Upper lobe of left lung (tissue), 6 donors: ENCODE results near the gene KLF17. TPM values are rescaled to one million over a fixed set of nuclear protein-coding genes. Genes with fewer than 3 reads are reported as not detected.
"Not testable (repeated sequence)": the region's sequence is repeated elsewhere in the genome, so short reads cannot be mapped to it uniquely, and the experiment has no call there.

Experiments used
- ATAC-seq, 2 donors: fragments of 200-7000 bp; cut with Tn5 transposase; one replicate each; pipeline ENCODE4 v1.9.1; 2022; ENCODE audit warnings: mild to moderate bottlenecking in 2 of 2, moderate library complexity in 2 of 2; ENCODE audit not compliant: low FRiP score in 2 of 2
- DNase-seq, 2 donors: peaks; one replicate each; pipeline ENCODE4 v3.0.0-alpha.2; 2019 to 2020
- H3K27ac ChIP-seq, 4 donors: fragments of 200-600 bp; sonication (generic); one replicate each; pipeline ENCODE4 v1.5.1; 2016 to 2019
- H3K27me3 ChIP-seq, 4 donors: fragments of 200-600 bp; sonication (generic); one replicate each; pipeline ENCODE4 v1.5.1; 2017 to 2019
- H3K36me3 ChIP-seq, 4 donors: fragments of 200-600 bp; sonication (generic); one replicate each; pipeline ENCODE4 v1.5.1; 2016 to 2019
- H3K4me1 ChIP-seq, 4 donors: fragments of 200-600 bp; sonication (generic); one replicate each; pipeline ENCODE4 v1.5.1; 2018 to 2019
- H3K4me3 ChIP-seq, 4 donors: fragments of 200-600 bp; sonication (generic); one replicate each; pipeline ENCODE4 v1.5.1; 2017 to 2019; ENCODE audit warnings: mild to moderate bottlenecking in 2 of 4, moderate library complexity in 1 of 4
- H3K9me3 ChIP-seq, 4 donors: fragments of 200-600 bp; sonication (generic); one replicate each; pipeline ENCODE4 v1.5.1; 2018 to 2019
- EP300 ChIP-seq, 4 donors: sonication (generic); formaldehyde crosslinking; IDR thresholded peaks; one replicate each; pipeline ENCODE4 v1.5.1; 2017; ENCODE audit warnings: antibody characterized with exemption in 4 of 4, control low read depth in 2 of 4
- POLR2A ChIP-seq, 4 donors: fragments of 450-650 bp; IDR thresholded peaks; one replicate each; pipeline ENCODE4 v1.5.1; 2016 to 2017; ENCODE audit warnings: antibody characterized with exemption in 4 of 4, mild to moderate bottlenecking in 2 of 4
- POLR2AphosphoS5 ChIP-seq, 2 donors: sonication (generic); formaldehyde crosslinking; IDR thresholded peaks; one replicate each; pipeline ENCODE4 v1.5.1; 2017; ENCODE audit warnings: antibody characterized with exemption in 2 of 2
- WGBS, 2 donors: methylation state at CpG; one replicate each; pipeline ENCODE4 v1.1.5; 2017 to 2018; 5-methylcytosine and 5-hydroxymethylcytosine counted together
- total RNA-seq, 6 donors: library from RNA; depleted of rRNA in 4 of 6; stranded (reverse); fragments of >200 nt in 4 of 6; gene quantifications; one replicate each; pipeline versions ENCODE4 v1.1.0 to v1.2.1, GENCODE V29; 2016 to 2021
- TF ChIP-seq, protein P1 (sequence below), 6 experiments: fragments of 450-650 bp in 4 of 6; fragments of 200-600 bp in 2 of 6; sonication (generic) in 2 of 6; IDR thresholded peaks; one replicate each; pipeline ENCODE4 v1.5.1; 2016 to 2019; ENCODE audit warnings: antibody characterized with exemption in 6 of 6
- donor health status: DM: no; HTN: no; CAD: no; lungs with moderate emphysema.
- donor health status: DM: no; HTN: yes; CAD: no; lungs with severe emphysema.

The KLF17 gene
- total RNA-seq, 6 donors from 2014 or later = 0.11 to 0.39 (median 0.33) TPM; not detected in 1

DNA sequence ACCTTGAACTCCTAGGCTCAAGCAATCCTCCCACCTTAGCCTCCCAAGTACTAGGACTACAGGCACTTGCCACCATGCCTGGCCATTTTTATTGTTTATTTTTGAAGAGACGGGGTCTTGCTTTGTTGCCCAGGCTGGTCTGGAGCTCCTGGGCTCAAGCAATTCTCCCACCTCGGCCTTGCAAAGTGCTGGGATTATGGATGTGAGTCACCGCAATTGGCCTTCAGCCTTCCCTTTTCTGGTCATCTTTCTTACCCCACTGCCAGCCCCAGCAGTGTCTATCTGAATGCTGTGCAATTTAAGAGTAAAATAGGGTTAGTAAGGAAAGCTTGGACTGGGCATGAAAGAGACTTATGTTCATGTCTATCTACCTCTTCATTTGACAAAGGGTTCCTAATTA, 6.1 kb upstream of the KLF17 start:
- ATAC-seq (no peak), DNase-seq (no peak)
- no peak overlapping the region for H3K4me3 ChIP-seq
- H3K27ac ChIP-seq = no peak overlapping the region
- WGBS, 2 donors = 80 to 98% methylated on average over 3 of the region's 3 CpGs
- no peaks in the 10 kb centered on the region for H3K9me3 ChIP-seq
- H3K27me3 ChIP-seq = no peaks in the 10 kb centered on the region
- no peaks in the 10 kb centered on the region for H3K36me3 ChIP-seq
- TF ChIP-seq POLR2A (IDR thresholded peaks at IDR 0.05) (no peak), EP300 (IDR thresholded peaks at IDR 0.05) (no peak), POLR2AphosphoS5 (IDR thresholded peaks at IDR 0.05) (no peak)
- no peaks in the 10 kb centered on the region for H3K4me1 ChIP-seq

DNA sequence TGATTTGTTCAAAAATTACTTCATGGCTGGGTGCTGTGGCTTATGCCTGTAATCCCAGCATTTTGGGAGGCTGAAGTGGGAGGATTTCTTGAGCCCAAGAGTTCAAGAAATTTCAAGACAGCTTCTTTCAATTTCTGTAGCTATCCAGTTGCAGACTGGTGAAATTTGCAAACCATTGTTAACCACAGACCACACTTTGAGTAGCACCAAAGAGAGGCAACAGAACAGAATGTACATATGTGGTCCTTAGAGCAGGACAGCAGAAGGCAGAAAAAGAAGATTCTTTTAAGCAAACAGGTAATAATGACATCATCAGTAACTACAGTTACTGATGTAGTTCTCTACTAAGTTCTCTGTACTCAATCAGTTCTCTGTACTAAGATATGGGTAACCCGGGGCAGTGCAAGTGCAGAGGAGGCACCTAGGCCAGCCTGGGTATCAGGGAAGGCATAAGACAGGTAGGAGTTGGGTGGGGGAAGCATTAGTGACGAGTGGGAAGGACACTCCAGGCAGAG, 5.5 kb upstream of the KLF17 start:
- no peaks in the 10 kb centered on the region for H3K9me3 ChIP-seq
- ATAC-seq (peak in 1 of 2 donors; percentile 26), DNase-seq (no peak)
- H3K36me3 ChIP-seq = no peaks in the 10 kb centered on the region
- TF ChIP-seq POLR2A (IDR thresholded peaks at IDR 0.05) (no peak), EP300 (IDR thresholded peaks at IDR 0.05) (no peak), POLR2AphosphoS5 (IDR thresholded peaks at IDR 0.05) (no peak)
- TF ChIP-seq, protein P1, sequence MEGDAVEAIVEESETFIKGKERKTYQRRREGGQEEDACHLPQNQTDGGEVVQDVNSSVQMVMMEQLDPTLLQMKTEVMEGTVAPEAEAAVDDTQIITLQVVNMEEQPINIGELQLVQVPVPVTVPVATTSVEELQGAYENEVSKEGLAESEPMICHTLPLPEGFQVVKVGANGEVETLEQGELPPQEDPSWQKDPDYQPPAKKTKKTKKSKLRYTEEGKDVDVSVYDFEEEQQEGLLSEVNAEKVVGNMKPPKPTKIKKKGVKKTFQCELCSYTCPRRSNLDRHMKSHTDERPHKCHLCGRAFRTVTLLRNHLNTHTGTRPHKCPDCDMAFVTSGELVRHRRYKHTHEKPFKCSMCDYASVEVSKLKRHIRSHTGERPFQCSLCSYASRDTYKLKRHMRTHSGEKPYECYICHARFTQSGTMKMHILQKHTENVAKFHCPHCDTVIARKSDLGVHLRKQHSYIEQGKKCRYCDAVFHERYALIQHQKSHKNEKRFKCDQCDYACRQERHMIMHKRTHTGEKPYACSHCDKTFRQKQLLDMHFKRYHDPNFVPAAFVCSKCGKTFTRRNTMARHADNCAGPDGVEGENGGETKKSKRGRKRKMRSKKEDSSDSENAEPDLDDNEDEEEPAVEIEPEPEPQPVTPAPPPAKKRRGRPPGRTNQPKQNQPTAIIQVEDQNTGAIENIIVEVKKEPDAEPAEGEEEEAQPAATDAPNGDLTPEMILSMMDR (IDR thresholded peaks at IDR 0.05) = no peak
- H3K4me3 ChIP-seq = no peak overlapping the region
- H3K27ac ChIP-seq = no peak overlapping the region
- no peaks in the 10 kb centered on the region for H3K4me1 ChIP-seq
- 69 to 70% methylated on average over 2 of the region's 2 CpGs for WGBS, 2 donors
- no peaks in the 10 kb centered on the region for H3K27me3 ChIP-seq

DNA sequence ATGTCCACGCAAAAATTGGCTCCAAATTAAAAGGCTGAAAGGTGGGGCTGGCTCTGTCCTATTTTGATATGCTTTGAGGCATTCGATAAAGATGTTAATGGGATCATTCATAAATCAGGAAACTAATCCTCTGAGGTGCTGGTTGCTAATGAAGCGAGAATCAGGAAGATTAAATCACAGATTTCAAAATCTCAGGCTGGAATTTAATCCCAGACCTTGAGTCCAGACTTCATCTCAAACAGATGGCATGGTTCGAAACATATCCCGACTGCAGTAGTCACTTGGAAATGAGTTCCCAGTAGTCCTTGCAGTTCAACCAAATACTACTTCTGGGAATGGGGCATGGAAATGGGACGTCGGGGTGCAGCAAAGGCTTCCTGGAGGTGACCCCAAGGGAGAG, 4.5 kb upstream of the KLF17 start:
- WGBS, 2 donors = 84 to 90% methylated on average over 7 of the region's 7 CpGs
- ATAC-seq (no peak), DNase-seq (no peak)
- Histone ChIP-seq H3K27ac (no peak overlapping the region), H3K36me3 (no peaks in the 10 kb centered on the region), H3K4me3 (no peak overlapping the region), H3K27me3 (no peaks in the 10 kb centered on the region), H3K9me3 (no peaks in the 10 kb centered on the region), H3K4me1 (no peaks in the 10 kb centered on the region)
- no peak for TF ChIP-seq EP300 (IDR thresholded peaks at IDR 0.05)
- TF ChIP-seq POLR2AphosphoS5 (IDR thresholded peaks at IDR 0.05) = no peak
- TF ChIP-seq, protein P1 (IDR thresholded peaks at IDR 0.05) = no peak
- no peak for TF ChIP-seq POLR2A (IDR thresholded peaks at IDR 0.05)

DNA sequence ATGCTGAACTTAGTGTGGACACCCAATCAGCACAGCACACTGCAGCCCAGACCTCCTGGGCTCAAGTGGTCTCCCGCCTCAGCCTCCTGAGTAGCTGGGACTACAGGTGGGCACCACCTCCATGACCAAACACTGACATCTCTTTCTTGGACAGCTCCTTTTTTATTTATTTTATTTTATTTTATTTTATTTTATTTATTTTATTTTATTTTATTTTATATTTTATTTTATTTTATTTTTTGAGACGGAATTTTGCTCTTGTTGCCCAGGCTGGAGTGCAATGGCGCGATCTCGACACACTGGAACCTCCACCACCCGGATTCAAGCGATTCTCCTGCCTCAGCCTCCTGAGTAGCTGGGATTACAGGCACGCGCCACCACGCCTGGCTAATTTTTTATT, 1.3 kb upstream of the KLF17 start:
- not testable (repeated sequence) for H3K27me3 ChIP-seq, DNase-seq, H3K36me3 ChIP-seq, ATAC-seq, H3K4me3 ChIP-seq, H3K9me3 ChIP-seq, H3K27ac ChIP-seq, H3K4me1 ChIP-seq
- WGBS, 2 donors = 96 to 97% methylated on average over 10 of the region's 10 CpGs

DNA sequence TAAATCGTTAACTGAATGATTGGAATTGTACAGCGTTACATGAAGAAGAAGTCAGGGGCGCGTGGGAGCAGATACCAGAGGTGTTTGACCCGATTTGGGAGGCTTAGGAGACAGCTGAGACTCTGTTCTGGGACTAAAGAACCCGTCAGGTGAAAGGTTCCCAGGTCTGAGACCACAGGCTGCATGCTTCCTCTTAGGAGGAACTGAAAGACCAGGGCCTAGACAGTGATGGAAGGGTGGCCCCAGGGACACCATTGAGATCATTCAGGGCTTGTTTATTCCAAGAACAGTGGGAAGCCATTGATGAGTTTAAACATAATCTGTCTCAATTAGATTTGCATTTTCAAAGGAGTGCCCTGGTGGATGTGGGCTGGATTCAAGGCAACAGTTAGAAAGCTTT, 904 bp downstream of the KLF17 start:
- WGBS, 2 donors = 81 to 85% methylated on average over 6 of the region's 6 CpGs
- Histone ChIP-seq H3K27ac (no peak overlapping the region), H3K36me3 (no peaks in the 10 kb centered on the region), H3K27me3 (no peaks in the 10 kb centered on the region), H3K4me1 (no peaks in the 10 kb centered on the region), H3K9me3 (no peaks in the 10 kb centered on the region), H3K4me3 (no peak overlapping the region)
- TF ChIP-seq, protein P1 (IDR thresholded peaks at IDR 0.05) = no peak
- DNase-seq (no peak), ATAC-seq (no peak)

DNA sequence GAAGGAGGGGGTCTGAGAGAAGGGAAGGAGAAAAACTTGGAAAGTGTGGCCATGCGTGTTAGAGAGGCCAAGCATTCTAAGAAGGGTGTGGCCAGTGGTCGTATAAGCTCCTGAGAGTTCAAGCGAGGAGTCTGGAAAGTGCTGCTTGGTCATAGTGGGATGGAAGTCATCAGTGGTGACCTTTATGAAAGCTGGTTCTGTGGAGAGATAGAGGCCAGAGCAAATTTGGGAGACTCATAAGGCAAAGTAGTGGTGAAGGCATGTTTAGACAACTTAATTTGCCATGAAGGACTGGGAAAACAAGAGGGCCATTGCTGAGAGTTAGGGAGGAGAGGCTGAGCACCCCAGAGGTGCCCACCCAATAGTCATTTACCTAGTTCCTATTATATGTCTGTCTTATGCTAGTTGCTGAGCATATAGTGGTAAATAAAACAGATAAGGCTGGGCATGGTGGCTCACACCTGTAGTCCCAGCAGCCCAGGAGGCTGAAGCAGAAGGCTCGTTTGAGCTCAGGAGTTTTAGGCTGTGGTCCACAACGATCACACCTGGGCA, 1.9 kb downstream of the KLF17 start:
- no peaks in the 10 kb centered on the region for H3K4me1 ChIP-seq
- TF ChIP-seq EP300 (IDR thresholded peaks at IDR 0.05) (no peak), POLR2AphosphoS5 (IDR thresholded peaks at IDR 0.05) (no peak), POLR2A (IDR thresholded peaks at IDR 0.05) (no peak)
- TF ChIP-seq, protein P1 (IDR thresholded peaks at IDR 0.05) = no peak
- 82 to 89% methylated on average over 5 of the region's 5 CpGs for WGBS, 2 donors
- ATAC-seq (no peak), DNase-seq (no peak)
- no peaks in the 10 kb centered on the region for H3K9me3 ChIP-seq
- H3K27me3 ChIP-seq = no peaks in the 10 kb centered on the region
- no peak overlapping the region for H3K27ac ChIP-seq
- no peaks in the 10 kb centered on the region for H3K36me3 ChIP-seq
- no peak overlapping the region for H3K4me3 ChIP-seq
